NT2/D1 (cell line): Measurements from ENCODE around the gene ANK3.

Experiments
- YY1 ChIP-seq: IDR thresholded peaks from 2 replicates; pipeline ENCODE4 v1.6.1; 2011; ENCODE audit not compliant: insufficient read length, insufficient read depth
- ZNF274 ChIP-seq: IDR thresholded peaks from 2 replicates; pipeline ENCODE4 v1.6.1; 2011; ENCODE audit warnings: mild to moderate bottlenecking, low read depth, low read length

DNA sequence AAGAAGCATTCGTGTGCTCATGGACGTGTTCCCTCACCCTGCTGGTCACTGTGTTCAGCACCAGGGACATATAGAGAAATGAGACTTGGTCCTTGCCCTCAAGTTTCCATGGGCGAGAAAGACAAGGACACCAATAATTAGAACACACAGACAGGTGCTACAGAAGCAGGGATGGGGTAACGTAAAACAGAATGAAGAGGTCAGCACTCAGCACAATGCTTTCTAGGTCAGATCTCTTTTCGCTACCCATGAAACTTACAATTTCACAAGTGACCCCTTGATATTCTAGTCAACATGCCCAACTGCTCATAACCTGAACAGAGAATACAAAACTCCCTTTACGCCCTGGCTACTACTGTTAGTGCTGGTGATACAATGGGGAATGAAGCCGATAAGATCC lies 6.0 kb upstream of the ANK3 start:
- TF ChIP-seq ZNF274 = no peak
- no peak for TF ChIP-seq YY1
